ENCODE results near the gene HLA-DMA. TPM values are rescaled to one million over a fixed set of nuclear protein-coding genes. Genes with fewer than 3 reads are reported as not detected.

Gene HLA-DMA
- total and polyA plus RNA-seq, 2 of the 13 experiments (the other 11 are each of a cell fraction or from before 2014, with no cell fraction given): 0.70 to 0.71 TPM

DNA sequence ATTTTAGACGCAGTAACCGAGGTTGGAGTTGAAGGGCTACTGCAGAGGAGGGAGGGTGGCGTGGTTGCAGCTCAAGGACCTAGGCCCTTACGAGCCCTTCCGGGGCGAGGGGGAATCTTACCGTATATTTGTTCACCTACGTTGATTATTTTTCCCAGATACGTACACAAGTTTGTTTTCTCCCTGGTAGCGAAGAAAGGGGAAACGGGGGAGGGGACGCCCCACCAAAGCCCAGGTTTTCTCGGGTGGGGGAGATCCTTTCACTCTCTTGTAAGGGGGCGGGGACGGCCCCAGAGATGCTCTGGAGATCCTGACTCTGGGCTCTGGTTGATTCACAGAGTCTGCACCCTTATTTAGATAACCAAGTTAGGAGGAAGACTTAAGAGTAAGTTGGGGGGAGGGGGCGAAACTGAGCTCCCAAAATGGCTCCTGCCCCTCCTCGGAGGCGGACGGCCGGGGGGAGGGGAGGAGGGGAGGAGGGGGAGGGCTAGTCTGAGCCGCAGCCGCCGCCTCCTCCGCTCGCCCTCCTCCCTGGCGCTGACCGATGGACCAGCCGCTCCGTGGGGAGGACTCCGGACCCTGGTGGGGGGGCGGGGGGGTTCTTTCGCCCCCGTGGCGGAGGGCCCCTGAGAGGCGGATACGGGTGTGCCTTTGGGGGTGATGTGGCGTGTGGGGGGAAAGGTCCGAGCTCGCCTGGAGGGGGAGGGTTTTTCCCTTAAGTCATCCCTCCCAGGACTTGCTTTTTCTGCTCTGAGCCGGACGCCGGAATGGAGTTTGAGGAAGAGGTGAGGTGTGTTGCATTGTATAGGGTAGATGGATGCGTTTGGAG is 17.7 kb upstream of the HLA-DMA start (continued):
- TF ChIP-seq, protein P1, sequence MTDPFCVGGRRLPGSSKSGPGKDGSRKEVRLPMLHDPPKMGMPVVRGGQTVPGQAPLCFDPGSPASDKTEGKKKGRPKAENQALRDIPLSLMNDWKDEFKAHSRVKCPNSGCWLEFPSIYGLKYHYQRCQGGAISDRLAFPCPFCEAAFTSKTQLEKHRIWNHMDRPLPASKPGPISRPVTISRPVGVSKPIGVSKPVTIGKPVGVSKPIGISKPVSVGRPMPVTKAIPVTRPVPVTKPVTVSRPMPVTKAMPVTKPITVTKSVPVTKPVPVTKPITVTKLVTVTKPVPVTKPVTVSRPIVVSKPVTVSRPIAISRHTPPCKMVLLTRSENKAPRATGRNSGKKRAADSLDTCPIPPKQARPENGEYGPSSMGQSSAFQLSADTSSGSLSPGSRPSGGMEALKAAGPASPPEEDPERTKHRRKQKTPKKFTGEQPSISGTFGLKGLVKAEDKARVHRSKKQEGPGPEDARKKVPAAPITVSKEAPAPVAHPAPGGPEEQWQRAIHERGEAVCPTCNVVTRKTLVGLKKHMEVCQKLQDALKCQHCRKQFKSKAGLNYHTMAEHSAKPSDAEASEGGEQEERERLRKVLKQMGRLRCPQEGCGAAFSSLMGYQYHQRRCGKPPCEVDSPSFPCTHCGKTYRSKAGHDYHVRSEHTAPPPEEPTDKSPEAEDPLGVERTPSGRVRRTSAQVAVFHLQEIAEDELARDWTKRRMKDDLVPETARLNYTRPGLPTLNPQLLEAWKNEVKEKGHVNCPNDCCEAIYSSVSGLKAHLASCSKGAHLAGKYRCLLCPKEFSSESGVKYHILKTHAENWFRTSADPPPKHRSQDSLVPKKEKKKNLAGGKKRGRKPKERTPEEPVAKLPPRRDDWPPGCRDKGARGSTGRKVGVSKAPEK (CRISPR knock-in tag; IDR thresholded peaks at IDR 0.05; ENCODE audit: borderline replicate concordance): no peak
- TF ChIP-seq AGO2 (optimal IDR thresholded peaks at IDR 0.05; ENCODE audit: low read depth, low read length): peak; percentile 75
- TF ChIP-seq ZNF431 (CRISPR knock-in tag; IDR thresholded peaks at IDR 0.05; ENCODE audit: borderline replicate concordance, low read depth): no peak
- peak; percentile 24; the same call in 1 of the 2 replicates for TF ChIP-seq ZSCAN25 (CRISPR knock-in tag; IDR thresholded peaks at IDR 0.05)
- TF ChIP-seq, protein P2, sequence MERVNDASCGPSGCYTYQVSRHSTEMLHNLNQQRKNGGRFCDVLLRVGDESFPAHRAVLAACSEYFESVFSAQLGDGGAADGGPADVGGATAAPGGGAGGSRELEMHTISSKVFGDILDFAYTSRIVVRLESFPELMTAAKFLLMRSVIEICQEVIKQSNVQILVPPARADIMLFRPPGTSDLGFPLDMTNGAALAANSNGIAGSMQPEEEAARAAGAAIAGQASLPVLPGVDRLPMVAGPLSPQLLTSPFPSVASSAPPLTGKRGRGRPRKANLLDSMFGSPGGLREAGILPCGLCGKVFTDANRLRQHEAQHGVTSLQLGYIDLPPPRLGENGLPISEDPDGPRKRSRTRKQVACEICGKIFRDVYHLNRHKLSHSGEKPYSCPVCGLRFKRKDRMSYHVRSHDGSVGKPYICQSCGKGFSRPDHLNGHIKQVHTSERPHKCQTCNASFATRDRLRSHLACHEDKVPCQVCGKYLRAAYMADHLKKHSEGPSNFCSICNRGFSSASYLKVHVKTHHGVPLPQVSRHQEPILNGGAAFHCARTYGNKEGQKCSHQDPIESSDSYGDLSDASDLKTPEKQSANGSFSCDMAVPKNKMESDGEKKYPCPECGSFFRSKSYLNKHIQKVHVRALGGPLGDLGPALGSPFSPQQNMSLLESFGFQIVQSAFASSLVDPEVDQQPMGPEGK (CRISPR knock-in tag; IDR thresholded peaks at IDR 0.05): peak; percentile 99
- TF ChIP-seq CBX2 (IDR thresholded peaks at IDR 0.05; ENCODE audit: low read depth, low read length): no peak
- peak; percentile 56; the same call in 1 of the 2 replicates for TF ChIP-seq CBX2 (CRISPR knock-in tag; IDR thresholded peaks at IDR 0.05; ENCODE audit: low read depth)
- peak; percentile 45 for TF ChIP-seq TBL1XR1 (IDR thresholded peaks at IDR 0.05; ENCODE audit: borderline replicate concordance, low read length, partially characterized antibody)
- no peak for TF ChIP-seq ZNF468 (CRISPR knock-in tag; IDR thresholded peaks at IDR 0.05)
- no peak for TF ChIP-seq JUND (CRISPR knock-in tag; IDR thresholded peaks at IDR 0.05)
- TF ChIP-seq RARG (CRISPR knock-in tag; IDR thresholded peaks at IDR 0.05; ENCODE audit: low read depth): no peak
- TF ChIP-seq ATM (IDR thresholded peaks at IDR 0.05; ENCODE audit: borderline replicate concordance): no peak
- peak; percentile 2; the same call in 1 of the 2 replicates for TF ChIP-seq BCL6 (CRISPR knock-in tag; IDR thresholded peaks at IDR 0.05)
- TF ChIP-seq, protein P3, sequence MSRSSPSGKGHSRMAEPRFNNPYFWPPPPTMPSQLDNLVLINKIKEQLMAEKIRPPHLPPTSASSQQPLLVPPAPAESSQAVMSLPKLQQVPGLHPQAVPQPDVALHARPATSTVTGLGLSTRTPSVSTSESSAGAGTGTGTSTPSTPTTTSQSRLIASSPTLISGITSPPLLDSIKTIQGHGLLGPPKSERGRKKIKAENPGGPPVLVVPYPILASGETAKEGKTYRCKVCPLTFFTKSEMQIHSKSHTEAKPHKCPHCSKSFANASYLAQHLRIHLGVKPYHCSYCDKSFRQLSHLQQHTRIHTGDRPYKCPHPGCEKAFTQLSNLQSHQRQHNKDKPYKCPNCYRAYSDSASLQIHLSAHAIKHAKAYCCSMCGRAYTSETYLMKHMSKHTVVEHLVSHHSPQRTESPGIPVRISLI (CRISPR knock-in tag; IDR thresholded peaks at IDR 0.05; ENCODE audit: borderline replicate concordance): no peak
- TF ChIP-seq, protein P4, sequence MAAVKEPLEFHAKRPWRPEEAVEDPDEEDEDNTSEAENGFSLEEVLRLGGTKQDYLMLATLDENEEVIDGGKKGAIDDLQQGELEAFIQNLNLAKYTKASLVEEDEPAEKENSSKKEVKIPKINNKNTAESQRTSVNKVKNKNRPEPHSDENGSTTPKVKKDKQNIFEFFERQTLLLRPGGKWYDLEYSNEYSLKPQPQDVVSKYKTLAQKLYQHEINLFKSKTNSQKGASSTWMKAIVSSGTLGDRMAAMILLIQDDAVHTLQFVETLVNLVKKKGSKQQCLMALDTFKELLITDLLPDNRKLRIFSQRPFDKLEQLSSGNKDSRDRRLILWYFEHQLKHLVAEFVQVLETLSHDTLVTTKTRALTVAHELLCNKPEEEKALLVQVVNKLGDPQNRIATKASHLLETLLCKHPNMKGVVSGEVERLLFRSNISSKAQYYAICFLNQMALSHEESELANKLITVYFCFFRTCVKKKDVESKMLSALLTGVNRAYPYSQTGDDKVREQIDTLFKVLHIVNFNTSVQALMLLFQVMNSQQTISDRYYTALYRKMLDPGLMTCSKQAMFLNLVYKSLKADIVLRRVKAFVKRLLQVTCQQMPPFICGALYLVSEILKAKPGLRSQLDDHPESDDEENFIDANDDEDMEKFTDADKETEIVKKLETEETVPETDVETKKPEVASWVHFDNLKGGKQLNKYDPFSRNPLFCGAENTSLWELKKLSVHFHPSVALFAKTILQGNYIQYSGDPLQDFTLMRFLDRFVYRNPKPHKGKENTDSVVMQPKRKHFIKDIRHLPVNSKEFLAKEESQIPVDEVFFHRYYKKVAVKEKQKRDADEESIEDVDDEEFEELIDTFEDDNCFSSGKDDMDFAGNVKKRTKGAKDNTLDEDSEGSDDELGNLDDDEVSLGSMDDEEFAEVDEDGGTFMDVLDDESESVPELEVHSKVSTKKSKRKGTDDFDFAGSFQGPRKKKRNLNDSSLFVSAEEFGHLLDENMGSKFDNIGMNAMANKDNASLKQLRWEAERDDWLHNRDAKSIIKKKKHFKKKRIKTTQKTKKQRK (IDR thresholded peaks at IDR 0.05; ENCODE audit: low read length): no peak
- TF ChIP-seq, protein P5, sequence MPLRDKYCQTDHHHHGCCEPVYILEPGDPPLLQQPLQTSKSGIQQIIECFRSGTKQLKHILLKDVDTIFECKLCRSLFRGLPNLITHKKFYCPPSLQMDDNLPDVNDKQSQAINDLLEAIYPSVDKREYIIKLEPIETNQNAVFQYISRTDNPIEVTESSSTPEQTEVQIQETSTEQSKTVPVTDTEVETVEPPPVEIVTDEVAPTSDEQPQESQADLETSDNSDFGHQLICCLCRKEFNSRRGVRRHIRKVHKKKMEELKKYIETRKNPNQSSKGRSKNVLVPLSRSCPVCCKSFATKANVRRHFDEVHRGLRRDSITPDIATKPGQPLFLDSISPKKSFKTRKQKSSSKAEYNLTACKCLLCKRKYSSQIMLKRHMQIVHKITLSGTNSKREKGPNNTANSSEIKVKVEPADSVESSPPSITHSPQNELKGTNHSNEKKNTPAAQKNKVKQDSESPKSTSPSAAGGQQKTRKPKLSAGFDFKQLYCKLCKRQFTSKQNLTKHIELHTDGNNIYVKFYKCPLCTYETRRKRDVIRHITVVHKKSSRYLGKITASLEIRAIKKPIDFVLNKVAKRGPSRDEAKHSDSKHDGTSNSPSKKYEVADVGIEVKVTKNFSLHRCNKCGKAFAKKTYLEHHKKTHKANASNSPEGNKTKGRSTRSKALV (CRISPR knock-in tag; IDR thresholded peaks at IDR 0.05): no peak
- no peak for TF ChIP-seq SMARCC2 (IDR thresholded peaks at IDR 0.05)
